Glomerular visceral epithelial cell (primary cell): ENCODE data around the gene NAA35.
"Not testable (repeated sequence)": the region's sequence is repeated elsewhere in the genome, so short reads cannot be mapped to it uniquely, and the experiment has no call there.

Experiments used
- DNase-seq: peaks from one replicate; pipeline ENCODE4 v3.0.0-alpha.2; 2016; ENCODE audit errors: extremely low spot score

The NAA35 gene

DNA sequence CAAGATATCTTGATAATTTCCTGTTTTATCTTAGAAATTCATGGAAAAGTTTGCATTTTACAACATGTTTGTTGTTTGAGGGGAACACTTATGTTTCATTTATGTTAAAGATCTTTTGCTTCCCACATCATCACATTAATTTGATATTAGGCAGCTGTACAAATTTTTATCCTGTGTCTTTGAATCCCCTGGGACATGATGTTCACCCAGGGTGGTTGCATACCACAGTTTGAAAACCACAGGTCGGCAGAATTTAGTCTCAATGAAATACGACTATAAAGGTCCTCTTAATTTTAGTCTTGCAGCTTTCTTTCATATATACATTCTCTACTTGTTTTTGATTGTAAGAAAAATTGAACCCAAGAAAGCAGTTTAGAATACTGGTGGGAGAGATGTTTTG lies 3.7 kb downstream of the NAA35 start:
- DNase-seq: no peak

DNA sequence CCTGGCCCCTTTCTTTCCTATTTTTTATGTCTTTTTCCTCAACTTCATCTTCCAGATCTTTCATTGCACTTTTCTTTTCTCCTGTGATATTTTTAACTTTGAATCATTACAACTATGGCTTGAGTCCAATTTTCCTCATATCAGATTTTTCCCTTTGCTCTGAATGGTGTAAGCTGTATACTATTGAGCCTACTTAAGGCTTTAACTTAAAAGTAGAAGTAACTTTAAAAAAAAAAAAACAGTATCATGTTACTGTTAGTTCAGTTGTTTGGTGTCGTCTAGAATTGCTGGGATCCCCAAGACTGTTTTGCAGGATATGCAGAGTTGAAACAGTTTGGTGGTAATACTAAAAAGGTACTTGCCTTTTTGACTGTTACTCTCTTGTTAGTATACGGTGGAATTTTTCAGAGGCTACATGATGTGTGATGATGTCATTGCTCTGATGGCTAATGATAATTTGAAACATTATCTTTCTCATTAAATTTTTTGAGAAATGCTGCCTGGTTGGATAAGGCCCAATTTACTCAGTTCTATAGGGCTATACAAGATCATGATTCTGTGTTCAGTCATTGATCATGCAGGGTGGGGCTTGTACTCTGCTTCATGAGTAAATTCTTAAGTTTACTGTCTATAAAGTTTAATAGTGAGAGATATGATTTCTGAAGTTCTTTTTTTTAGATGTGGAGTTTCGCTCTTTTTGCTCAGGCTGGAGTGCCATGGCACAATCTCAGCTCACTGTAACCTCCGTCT lies 8.8 kb downstream of the NAA35 start:
- DNase-seq: no peak

DNA sequence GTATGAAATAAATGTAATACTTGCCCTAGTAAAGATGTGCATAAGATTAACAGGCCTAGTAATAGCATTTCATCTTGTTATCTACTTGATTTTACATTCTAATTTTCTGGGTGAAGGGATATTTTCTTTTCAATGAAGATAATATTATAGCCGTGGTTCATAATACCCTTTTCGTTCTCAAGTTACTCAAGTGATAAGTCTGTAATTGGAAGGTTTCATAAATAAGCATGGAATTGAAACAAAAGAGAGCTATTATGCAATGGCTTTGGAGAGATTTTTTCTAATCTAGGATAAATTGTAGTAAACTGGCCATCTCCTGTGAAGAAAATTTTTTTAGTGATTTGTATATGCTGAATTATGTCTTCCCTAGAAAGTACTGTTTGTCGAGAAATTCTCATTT lies 19.0 kb downstream of the NAA35 start:
- no peak for DNase-seq

GRCh38 chr9:85960688-85961093 lies 19.7 kb downstream of the NAA35 start:
- no peak for DNase-seq

DNA sequence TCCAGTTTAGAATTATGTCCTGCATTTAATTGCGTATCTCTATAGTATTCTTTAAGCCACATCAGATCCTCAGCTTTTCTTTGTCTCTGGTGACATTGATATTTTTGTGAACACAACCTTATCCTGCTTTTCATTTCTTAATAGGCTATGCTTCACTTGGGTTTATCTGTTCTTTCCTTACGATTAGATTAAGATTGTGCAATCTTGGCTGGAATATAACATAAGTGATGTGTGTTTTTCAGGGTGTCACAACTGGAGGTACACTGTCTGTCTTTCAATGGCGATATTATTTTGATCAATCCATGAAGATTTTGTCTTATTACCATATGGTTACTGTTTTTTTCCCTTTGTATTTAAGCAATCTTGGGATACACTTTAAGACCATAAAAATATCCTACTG lies 23.6 kb downstream of the NAA35 start:
- DNase-seq: no peak

DNA sequence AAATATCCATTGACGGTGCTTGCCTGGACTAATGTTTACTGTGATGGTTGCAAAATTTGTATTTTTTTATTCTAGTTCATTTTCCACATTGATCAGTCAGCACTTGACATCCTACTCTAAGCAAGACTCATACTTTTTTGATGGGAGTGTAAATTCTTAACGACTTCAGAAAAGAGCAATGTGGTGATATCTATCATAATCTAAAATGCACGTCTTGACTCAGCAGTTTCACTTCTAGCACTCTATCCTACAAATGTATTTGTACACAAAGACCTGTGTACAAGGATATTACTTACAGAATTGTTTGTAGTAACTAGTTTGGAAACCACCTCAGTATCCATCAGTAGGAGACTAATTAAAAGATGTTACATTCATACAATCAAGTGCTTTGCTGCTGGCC lies 24.0 kb downstream of the NAA35 start:
- no peak for DNase-seq

- DNase-seq: no peak
These were observed 28.8 kb downstream of the NAA35 start for GRCh38 chr9:85969727-85970126.

GRCh38 chr9:85971731-85972130 lies 30.8 kb downstream of the NAA35 start:
- DNase-seq: no peak

DNA sequence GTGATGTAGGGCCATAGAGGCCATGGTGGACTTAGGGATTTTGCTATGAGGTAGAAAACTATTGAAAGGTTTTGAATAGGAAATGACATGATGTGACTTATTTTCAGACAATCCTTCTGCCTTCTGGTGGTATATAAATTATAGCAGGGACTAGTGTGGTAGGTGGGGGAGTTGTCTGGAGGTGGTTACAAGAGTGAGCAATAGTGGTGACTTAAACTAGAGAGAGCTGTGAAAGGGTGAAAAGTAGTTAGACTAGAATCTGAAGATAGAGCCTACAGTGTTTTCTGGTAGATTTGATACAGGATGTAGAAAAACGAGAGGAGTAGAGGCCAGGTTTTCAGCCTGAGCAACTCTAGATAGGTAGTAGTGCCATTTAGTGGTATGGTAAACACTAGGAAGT lies 32.3 kb downstream of the NAA35 start:
- no peak for DNase-seq

DNA sequence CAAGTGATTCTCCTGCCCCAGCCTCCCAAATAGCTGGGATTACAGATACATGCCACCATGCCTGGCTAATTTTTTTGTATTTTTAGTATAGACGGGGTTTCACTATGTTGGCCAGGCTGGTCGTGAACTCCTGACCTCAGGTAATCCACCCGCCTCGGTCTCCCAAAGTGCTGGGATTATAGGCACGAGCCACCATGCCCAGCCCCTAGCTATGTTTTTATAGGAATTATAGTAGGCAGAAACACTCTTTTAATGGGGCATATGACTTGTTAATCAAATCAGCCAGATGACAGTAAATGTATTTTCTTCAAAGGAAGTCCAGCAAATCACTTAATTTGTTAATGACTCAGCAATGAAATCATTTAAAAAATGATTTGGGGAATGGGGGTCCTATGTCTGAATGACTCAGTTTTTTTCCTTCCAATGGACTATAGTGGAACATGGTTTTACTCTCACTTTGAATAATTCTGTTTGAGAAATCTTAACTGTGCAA lies 33.2 kb downstream of the NAA35 start:
- DNase-seq: not testable (repeated sequence)

- no peak for DNase-seq
These were observed 37.5 kb downstream of the NAA35 start for GRCh38 chr9:85978496-85978895.

DNA sequence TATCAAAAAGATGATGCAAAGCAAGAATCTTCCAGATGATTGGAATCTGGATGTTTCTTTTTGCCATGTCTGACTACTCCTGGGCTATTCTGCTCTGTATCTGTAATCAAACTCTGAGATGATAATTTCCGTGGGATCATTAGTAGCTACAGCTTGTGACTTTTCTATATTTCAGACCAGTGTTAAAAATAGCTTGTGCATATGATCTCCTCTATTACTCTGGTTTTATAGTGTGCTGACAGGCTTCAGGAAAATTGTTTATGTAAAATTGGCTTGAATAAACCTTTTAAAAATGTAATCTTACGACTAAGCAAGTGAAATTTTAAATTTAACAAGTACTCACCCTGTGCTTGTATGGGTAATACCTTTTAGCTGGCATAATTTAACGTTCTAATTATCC lies 40.4 kb downstream of the NAA35 start:
- no peak for DNase-seq

GRCh38 chr9:85984457-85984856 lies 43.5 kb downstream of the NAA35 start:
- no peak for DNase-seq

DNA sequence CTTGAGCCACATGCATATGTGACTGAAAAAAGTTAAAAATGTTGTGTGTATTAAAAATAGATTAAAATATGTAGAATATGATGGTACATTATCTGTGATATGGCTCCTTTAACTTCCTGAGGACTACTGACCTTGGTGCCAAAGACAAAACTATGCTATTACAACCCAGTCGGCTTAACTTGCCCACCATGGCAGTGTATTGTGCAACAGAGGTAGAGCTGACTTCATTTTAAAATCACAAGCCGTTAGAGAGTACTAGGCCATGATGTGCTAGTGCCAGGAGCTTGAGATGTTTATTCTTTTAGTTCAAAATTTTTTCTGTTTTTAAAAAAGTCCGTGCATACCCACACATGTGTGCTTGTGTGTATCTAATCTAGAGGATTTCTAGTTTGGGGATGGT lies 46.3 kb downstream of the NAA35 start:
- DNase-seq: no peak

DNA sequence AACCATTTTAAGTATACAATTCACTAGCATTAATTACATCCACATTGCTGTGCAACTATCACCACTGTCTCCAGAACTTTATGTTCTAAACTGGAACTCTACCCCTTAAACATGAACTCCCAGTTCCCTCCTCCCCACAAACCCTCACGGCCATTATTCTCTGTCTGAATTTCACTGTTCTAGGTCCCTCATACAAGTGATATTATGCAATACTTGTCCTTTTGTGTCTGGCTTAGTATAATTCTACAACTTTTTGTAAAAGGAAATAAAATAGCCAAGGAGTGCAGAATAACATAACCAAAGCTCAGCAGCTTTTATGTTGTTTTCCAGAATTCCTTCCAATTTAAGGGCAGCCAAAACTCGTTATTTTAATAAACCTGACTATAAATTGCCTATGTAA lies 53.2 kb downstream of the NAA35 start:
- DNase-seq: no peak

- no peak for DNase-seq
These were observed 54.2 kb downstream of the NAA35 start for GRCh38 chr9:85995097-85995496.

- DNase-seq: no peak
These were observed 54.7 kb downstream of the NAA35 start for GRCh38 chr9:85995599-85995998.

- no peak for DNase-seq
These were observed 64.4 kb downstream of the NAA35 start for GRCh38 chr9:86005253-86005775.

GRCh38 chr9:86009133-86009532 lies 68.2 kb downstream of the NAA35 start:
- DNase-seq: no peak

GRCh38 chr9:86020731-86021130 lies 79.8 kb downstream of the NAA35 start:
- no peak for DNase-seq

DNA sequence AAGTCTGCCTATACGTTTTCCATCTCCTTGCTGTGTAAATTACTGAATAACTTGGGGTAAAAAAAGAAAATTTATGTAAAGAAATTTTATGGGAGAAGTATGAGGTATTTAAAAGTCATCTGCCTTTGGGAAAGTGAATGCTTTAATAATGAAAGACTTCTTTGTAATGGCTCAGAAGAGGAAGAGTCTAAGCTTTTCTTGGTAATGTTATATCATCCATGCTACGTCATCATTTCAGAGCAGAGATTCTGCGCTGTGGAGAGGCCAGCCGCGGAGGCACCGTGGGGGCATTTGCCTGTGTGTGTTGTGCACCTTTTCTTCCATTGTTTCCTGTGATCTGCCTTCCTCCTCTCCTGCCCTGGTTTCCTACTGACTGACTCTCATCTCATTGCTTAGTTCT lies 80.2 kb downstream of the NAA35 start:
- DNase-seq: no peak

GRCh38 chr9:86022687-86023266 lies 81.8 kb downstream of the NAA35 start:
- no peak for DNase-seq

- no peak for DNase-seq
These were observed 86.8 kb downstream of the NAA35 start for GRCh38 chr9:86027767-86028166.
